Karpas-422 (cell line): ENCODE measurements around the gene EXTL1. TPM values are rescaled to one million over a fixed set of nuclear protein-coding genes. Genes with fewer than 3 reads are reported as not detected.

Experiments used
- DNase-seq: peaks from one replicate; pipeline ENCODE4 v3.0.0-alpha.2; 2015
- H2AFZ ChIP-seq: fragments of 200-600 bp; sonication (generic); 2 replicates; pipeline ENCODE4 v1.6.1; 2014; ENCODE audit warnings: antibody characterized with exemption, low read length, mixed read lengths
- H3K27ac ChIP-seq: fragments of 200-600 bp; sonication (generic); 2 replicates; pipeline ENCODE4 v1.5.1; 2014; ENCODE audit warnings: mild to moderate bottlenecking, low read length, moderate library complexity
- H3K27me3 ChIP-seq: fragments of 200-600 bp; sonication (generic); 2 replicates; pipeline ENCODE4 v1.6.1; 2014; ENCODE audit warnings: low read length, mixed read lengths
- H3K36me3 ChIP-seq: fragments of 200-600 bp; sonication (generic); 2 replicates; pipeline ENCODE4 v1.6.1; 2014; ENCODE audit warnings: low read length, mixed read lengths; ENCODE audit not compliant: insufficient read depth
- H3K4me1 ChIP-seq: fragments of 200-600 bp; sonication (generic); 2 replicates; pipeline ENCODE4 v1.6.1; 2014; ENCODE audit warnings: mild to moderate bottlenecking, low read length, mixed read lengths
- H3K4me2 ChIP-seq: fragments of 200-600 bp; sonication (generic); 2 replicates; pipeline ENCODE4 v1.6.1; 2014; ENCODE audit warnings: low read length, low read depth, mild to moderate bottlenecking; ENCODE audit not compliant: poor library complexity, severe bottlenecking
- H3K4me3 ChIP-seq: fragments of 200-600 bp; sonication (generic); 2 replicates; pipeline ENCODE4 v1.5.1; 2014; ENCODE audit warnings: mild to moderate bottlenecking, antibody characterized with exemption, low read length, mixed read lengths
- H3K79me2 ChIP-seq: fragments of 200-600 bp; sonication (generic); 2 replicates; pipeline ENCODE4 v1.6.1; 2014; ENCODE audit warnings: mild to moderate bottlenecking, low read length, mixed read lengths
- H3K9ac ChIP-seq: fragments of 200-600 bp; sonication (generic); 2 replicates; pipeline ENCODE4 v1.6.0; 2014; ENCODE audit warnings: low read length
- H3K9me2 ChIP-seq: fragments of 200-600 bp; sonication (generic), shearing (Covaris generic); replicated peaks from 2 replicates; pipeline ENCODE4 v1.6.0; 2014; ENCODE audit warnings: mild to moderate bottlenecking, low read length, moderate library complexity; ENCODE audit not compliant: insufficient read depth
- H3K9me3 ChIP-seq: fragments of 300-700, 200-600 bp; sonication (generic); 2 replicates; pipeline ENCODE4 v1.6.1; 2014; ENCODE audit warnings: low read length, mixed read lengths
- H4K20me1 ChIP-seq: fragments of 200-600 bp; sonication (generic); 2 replicates; pipeline ENCODE4 v1.6.1; 2014; ENCODE audit warnings: mild to moderate bottlenecking, antibody characterized with exemption, low read length, low read depth; ENCODE audit not compliant: insufficient read depth
- total RNA-seq: library from RNA; depleted of rRNA; stranded (reverse); fragments of >200 nt; shearing (Covaris generic); gene quantifications from 2 replicates; pipeline ENCODE4 v1.2.3, GENCODE V29; 2014; ENCODE audit warnings: low replicate concordance

Gene EXTL1
- total RNA-seq, 1 experiment from 2014 or later = not detected

DNA sequence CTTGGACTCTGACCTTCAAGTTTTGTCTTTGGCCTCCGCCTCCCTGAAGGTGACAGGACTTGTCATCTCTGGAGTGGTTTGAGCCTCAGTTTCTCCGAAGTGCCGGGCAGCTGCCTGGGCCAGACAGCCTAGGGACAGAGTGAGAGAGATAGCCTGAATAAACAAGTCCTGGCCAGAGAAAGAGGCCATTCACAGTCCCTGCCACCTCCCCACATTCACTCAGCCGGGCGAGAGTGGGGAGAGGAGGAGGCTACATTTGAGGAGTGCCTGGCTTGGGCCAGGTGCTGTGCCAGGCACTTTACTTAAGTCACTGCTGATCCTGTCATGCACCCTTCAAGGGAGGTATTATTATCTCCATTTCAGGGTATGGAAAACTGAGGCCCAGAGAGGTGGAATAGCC is 3.5 kb downstream of the EXTL1 start:
- H4K20me1 ChIP-seq = no peaks in the 10 kb centered on the region
- no peak overlapping the region for H3K9ac ChIP-seq
- no peaks in the 10 kb centered on the region for H3K4me1 ChIP-seq
- H3K36me3 ChIP-seq = no peaks in the 10 kb centered on the region
- H3K27ac ChIP-seq = no peak overlapping the region
- H3K79me2 ChIP-seq = no peaks in the 10 kb centered on the region
- DNase-seq = no peak
- H2AFZ ChIP-seq = no peak overlapping the region
- no peak overlapping the region for H3K4me3 ChIP-seq
- no peaks in the 10 kb centered on the region for H3K27me3 ChIP-seq
- H3K9me2 ChIP-seq = no peaks in the 10 kb centered on the region
- H3K4me2 ChIP-seq = no peak overlapping the region
- H3K9me3 ChIP-seq = no peaks in the 10 kb centered on the region

DNA sequence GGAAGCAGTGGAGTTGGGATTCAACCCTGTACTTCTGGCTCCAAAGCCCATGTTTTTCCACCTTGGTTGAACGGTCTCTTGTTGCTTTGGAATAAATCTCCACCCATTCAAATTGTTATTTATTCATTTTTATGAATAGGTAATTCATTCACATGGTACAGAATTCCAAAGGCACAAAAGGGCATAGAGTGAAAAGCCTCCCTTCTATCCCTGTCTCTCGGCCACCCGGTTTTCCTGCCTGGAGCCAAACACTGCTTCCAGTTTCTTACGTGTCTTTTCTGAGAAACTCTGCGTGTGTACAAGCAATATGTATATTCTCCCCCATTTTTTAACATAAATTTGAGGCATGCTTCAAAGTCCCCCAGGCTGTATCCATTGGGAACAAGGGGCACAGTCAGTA is 3.9 kb downstream of the EXTL1 start:
- no peak overlapping the region for H3K27ac ChIP-seq
- no peak overlapping the region for H3K4me3 ChIP-seq
- H3K9me3 ChIP-seq = no peaks in the 10 kb centered on the region
- no peaks in the 10 kb centered on the region for H3K79me2 ChIP-seq
- H2AFZ ChIP-seq = no peak overlapping the region
- H3K36me3 ChIP-seq = no peaks in the 10 kb centered on the region
- H3K9ac ChIP-seq = no peak overlapping the region
- DNase-seq = no peak
- H4K20me1 ChIP-seq = no peaks in the 10 kb centered on the region
- H3K4me1 ChIP-seq = no peaks in the 10 kb centered on the region
- H3K9me2 ChIP-seq = no peaks in the 10 kb centered on the region
- H3K4me2 ChIP-seq = no peak overlapping the region
- H3K27me3 ChIP-seq = no peaks in the 10 kb centered on the region

DNA sequence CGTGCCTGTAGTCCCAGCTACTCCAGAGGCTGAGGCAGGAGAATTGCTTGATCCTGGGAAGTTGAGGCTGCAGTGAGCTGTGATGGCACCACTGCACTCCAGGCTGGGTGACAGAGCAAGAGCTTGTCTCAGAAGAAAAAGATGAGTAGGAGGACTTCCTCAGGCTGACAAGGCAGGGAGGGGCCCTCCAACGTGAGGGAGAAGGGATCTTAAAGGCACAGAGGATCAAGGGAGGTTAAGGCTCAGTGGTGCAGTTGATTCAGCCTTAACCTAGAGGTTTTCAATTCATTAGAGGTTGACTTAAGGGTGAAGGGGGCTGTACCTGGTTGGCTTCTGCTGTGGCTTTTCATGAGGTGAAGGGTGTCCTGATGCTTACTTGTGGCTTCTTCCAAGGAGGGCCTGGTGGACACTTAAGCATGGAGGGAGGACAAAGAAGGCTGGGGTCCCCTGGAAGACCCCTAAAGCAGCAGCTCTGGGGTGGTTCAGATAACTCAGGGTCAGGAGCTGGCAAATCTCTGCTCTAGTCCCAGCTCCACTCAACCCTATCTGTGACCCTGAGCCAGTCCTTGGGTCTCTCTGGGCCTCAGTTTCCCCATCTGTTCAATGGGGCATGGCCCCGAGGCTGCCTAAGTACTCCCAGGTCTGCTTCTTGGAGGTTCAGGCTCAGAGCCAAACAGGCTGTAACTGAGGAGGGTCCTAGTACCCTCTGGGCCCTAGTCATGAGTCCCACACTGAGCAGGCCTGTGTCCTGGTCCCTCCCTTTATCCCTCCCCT is 6.3 kb downstream of the EXTL1 start:
- Histone ChIP-seq H4K20me1 (no peaks in the 10 kb centered on the region), H3K4me1 (no peaks in the 10 kb centered on the region), H3K9ac (no peak overlapping the region), H2AFZ (no peak overlapping the region), H3K27ac (no peak overlapping the region), H3K9me3 (no peaks in the 10 kb centered on the region), H3K27me3 (no peaks in the 10 kb centered on the region), H3K79me2 (no peaks in the 10 kb centered on the region), H3K9me2 (no peaks in the 10 kb centered on the region), H3K36me3 (no peaks in the 10 kb centered on the region), H3K4me2 (no peak overlapping the region), H3K4me3 (no peak overlapping the region)
- DNase-seq = no peak

DNA sequence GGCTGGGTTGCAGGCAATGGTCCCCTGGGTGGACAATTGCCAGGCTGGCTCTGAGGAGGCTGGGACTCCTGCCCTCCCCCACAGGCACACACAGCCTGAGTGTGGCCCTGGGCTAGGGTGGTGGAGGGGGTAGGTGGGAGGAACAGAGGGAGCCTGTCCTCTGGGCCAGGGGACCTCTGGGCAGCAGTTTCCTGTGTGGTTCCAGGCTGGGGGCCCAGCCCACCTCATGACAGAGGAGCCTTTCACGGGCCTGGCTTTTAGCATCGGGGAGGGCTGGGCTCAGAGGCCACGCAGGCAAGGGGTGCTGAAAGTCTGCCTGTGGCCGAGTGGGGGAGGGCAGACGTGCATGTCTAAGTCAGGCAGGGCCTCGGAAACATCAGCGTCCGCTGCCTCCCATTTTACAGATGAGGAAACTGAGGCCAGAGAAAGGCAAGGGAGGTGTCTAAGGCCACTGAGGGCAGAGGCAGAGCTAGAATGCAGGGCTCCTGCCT is 7.0 kb downstream of the EXTL1 start:
- no peak overlapping the region for H3K4me2 ChIP-seq
- no peak overlapping the region for H3K4me3 ChIP-seq
- H3K27ac ChIP-seq = no peak overlapping the region
- H3K9me3 ChIP-seq = no peaks in the 10 kb centered on the region
- no peaks in the 10 kb centered on the region for H3K9me2 ChIP-seq
- no peaks in the 10 kb centered on the region for H4K20me1 ChIP-seq
- H3K36me3 ChIP-seq = no peaks in the 10 kb centered on the region
- no peaks in the 10 kb centered on the region for H3K4me1 ChIP-seq
- no peak overlapping the region for H2AFZ ChIP-seq
- H3K9ac ChIP-seq = no peak overlapping the region
- H3K79me2 ChIP-seq = no peaks in the 10 kb centered on the region
- no peak for DNase-seq
- H3K27me3 ChIP-seq = no peaks in the 10 kb centered on the region

DNA sequence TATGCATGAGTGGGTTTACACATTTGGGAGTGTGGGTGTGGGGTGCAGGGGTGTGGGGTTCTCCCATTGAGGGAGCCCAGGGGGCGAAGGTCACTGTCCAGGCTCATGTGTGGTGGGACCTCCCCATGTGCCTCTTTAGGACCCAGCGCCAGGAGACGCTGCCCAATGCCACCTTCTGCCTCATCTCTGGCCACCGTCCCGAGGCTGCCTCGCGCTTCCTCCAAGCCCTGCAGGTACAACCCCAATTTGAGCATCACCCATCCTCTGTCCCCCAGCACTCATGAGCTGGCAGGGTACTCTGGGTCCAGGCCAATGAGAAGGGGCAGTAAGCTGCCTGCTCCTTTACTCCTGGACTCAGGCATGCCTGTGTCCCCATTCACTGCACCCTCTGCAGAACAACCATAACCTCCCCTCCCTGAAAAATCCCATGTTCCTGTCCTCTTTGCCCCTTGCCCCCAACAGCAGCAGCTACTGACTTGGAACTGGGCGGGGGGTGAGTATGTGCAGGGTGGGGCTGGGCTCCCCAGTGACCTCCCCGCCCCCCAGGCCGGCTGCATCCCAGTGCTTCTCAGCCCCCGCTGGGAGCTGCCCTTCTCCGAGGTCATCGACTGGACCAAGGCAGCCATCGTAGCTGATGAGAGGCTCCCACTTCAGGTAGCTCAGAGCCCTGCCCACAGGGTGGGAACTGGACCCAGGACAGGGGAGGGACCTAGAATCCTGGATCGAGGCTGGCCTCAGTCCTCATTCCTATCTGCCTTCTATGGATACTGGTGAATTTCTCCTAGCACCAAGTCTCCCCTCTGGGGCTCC is 7.7 kb downstream of the EXTL1 start:
- Histone ChIP-seq H3K79me2 (no peaks in the 10 kb centered on the region), H3K4me1 (no peaks in the 10 kb centered on the region), H3K4me3 (no peak overlapping the region), H3K36me3 (no peaks in the 10 kb centered on the region), H2AFZ (no peak overlapping the region), H3K4me2 (no peak overlapping the region), H4K20me1 (no peaks in the 10 kb centered on the region), H3K27me3 (no peaks in the 10 kb centered on the region), H3K27ac (no peak overlapping the region), H3K9me2 (no peaks in the 10 kb centered on the region), H3K9me3 (no peaks in the 10 kb centered on the region), H3K9ac (no peak overlapping the region)
- no peak for DNase-seq

DNA sequence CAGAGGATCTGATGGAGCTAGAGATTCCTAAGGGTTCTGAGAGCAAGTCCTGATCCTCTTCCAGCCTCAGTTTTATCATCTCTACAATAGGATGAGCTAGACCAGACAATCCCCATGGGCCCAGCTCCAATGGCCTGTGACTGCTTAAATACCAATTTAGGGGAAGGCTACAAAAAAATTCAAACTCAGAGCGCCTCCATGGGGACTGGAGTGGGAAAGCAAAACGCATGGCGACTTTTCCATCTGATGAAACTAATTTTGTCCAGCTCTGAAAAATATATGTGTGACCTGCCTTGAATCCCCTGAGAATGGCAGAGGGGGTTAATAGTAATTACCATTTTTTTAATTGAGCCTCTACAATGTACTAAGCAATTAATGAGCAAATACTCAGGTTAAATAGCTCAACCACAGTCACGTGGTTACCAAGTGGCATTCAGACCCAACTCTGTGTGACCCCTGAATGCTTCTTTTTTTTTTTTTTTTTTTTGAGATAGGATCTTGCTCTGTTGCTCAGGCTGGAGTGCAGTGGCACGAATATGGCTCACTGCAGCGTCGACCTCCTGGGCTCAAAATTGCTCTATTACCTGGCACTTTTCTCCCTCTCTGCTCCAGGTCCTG is 8.4 kb downstream of the EXTL1 start:
- H3K4me2 ChIP-seq = no peak overlapping the region
- no peaks in the 10 kb centered on the region for H3K79me2 ChIP-seq
- no peaks in the 10 kb centered on the region for H3K36me3 ChIP-seq
- no peak overlapping the region for H2AFZ ChIP-seq
- H3K9me2 ChIP-seq = no peaks in the 10 kb centered on the region
- H3K4me1 ChIP-seq = peaks cover 2% of the 10 kb centered on the region; the same call in 1 of the 2 replicates
- H4K20me1 ChIP-seq = no peaks in the 10 kb centered on the region
- H3K9ac ChIP-seq = no peak overlapping the region
- no peak for DNase-seq
- H3K9me3 ChIP-seq = no peaks in the 10 kb centered on the region
- no peak overlapping the region for H3K4me3 ChIP-seq
- H3K27me3 ChIP-seq = no peaks in the 10 kb centered on the region
- no peak overlapping the region for H3K27ac ChIP-seq

DNA sequence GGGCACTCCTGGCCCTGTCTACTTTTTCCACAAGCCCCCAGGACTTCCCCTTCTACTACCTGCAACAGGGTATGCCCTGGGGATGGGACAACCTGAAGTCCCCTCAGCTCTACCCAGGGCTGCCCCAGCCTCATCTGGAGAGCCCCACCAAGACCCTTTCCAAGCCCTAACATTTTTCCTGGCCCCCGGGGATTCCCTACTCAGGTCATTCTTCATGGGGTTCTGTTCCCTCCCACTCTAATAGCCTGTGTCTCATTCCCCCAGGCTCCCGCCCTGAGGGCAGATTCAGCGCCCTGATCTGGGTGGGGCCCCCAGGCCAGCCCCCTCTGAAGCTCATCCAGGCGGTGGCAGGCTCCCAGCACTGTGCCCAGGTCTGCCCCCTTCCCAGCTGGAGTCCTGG is 9.6 kb downstream of the EXTL1 start:
- Histone ChIP-seq H3K36me3 (no peaks in the 10 kb centered on the region), H4K20me1 (no peaks in the 10 kb centered on the region), H3K4me2 (no peak overlapping the region), H3K9me2 (no peaks in the 10 kb centered on the region), H3K27ac (no peak overlapping the region), H3K9ac (no peak overlapping the region), H2AFZ (no peak overlapping the region), H3K4me3 (no peak overlapping the region), H3K79me2 (no peaks in the 10 kb centered on the region), H3K4me1 (peaks cover 12% of the 10 kb centered on the region), H3K27me3 (no peaks in the 10 kb centered on the region), H3K9me3 (no peaks in the 10 kb centered on the region)
- no peak for DNase-seq

DNA sequence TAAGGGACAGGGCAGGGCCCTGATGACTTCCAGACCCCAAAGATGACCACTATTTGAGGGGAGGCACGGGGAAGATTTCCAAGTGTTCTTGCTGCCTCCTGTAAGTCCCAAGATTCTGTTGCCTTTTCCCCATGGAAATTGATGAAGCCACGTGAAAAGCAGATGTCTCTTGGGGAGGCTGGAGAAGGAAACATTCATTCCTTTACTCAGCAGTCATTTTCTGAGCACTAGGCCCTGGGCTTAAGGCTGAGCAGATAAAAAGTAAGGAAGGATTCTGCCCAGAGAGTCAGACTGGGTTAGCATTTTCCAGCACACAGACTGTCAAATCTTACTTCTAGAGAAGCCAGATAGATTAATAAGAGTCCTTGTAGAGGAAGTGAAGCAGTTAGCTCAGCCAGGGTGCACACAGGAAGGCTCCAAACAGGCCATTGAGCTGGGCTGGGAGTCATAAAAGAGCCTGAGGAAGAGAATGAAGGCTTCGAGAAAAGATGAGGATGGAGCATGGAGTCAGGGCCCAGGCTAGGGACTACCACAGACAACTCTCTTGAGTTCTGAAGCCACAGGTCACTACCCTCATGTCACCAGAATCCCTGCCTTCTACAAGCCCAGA is 10.1 kb downstream of the EXTL1 start:
- Histone ChIP-seq H4K20me1 (no peaks in the 10 kb centered on the region), H3K4me2 (no peak overlapping the region), H3K4me3 (no peak overlapping the region), H3K9ac (no peak overlapping the region), H3K9me2 (no peaks in the 10 kb centered on the region), H3K4me1 (peaks cover 13% of the 10 kb centered on the region), H3K36me3 (no peaks in the 10 kb centered on the region), H3K79me2 (no peaks in the 10 kb centered on the region), H3K27ac (no peak overlapping the region), H2AFZ (no peak overlapping the region), H3K9me3 (no peaks in the 10 kb centered on the region), H3K27me3 (no peaks in the 10 kb centered on the region)
- no peak for DNase-seq
